RWPE2 (cell line): ENCODE measurements around the gene PTPRN2.
"Not testable (repeated sequence)": the region's sequence is repeated elsewhere in the genome, so short reads cannot be mapped to it uniquely, and the experiment has no call there.

ENCODE experiments used
- ATAC-seq: fragments of 200-7000 bp; cut with Tn5 transposase; 3 replicates; pipeline ENCODE4 v1.9.1; 2021; ENCODE audit warnings: low read depth
- DNase-seq: peaks from one replicate; pipeline ENCODE4 v3.0.0-alpha.2; 2020; ENCODE audit warnings: low spot score
- H3K27ac ChIP-seq: fragments of 450-650 bp; 2 replicates; pipeline ENCODE4 v1.5.1; 2017; ENCODE audit warnings: mild to moderate bottlenecking; ENCODE audit not compliant: poor library complexity, severe bottlenecking
- H3K27me3 ChIP-seq: fragments of 250-450 bp; sonication (Bioruptor Pico); 2 replicates; pipeline ENCODE4 v1.5.1; 2021; ENCODE audit warnings: mild to moderate bottlenecking, moderate library complexity; ENCODE audit not compliant: insufficient read depth, poor library complexity, severe bottlenecking
- H3K36me3 ChIP-seq: fragments of 250-450 bp; sonication (Bioruptor Pico); 2 replicates; pipeline ENCODE4 v1.5.1; 2020; ENCODE audit warnings: low read depth, mild to moderate bottlenecking, moderate library complexity
- H3K4me1 ChIP-seq: fragments of 250-450 bp; sonication (Bioruptor Pico); 2 replicates; pipeline ENCODE4 v1.5.1; 2021; ENCODE audit warnings: mild to moderate bottlenecking, moderate library complexity; ENCODE audit not compliant: insufficient read depth, poor library complexity, severe bottlenecking
- H3K4me3 ChIP-seq: fragments of 250-450 bp; sonication (Bioruptor Pico); 2 replicates; pipeline ENCODE4 v1.5.1; 2021; ENCODE audit warnings: mild to moderate bottlenecking, moderate library complexity; ENCODE audit not compliant: severe bottlenecking
- H3K9me3 ChIP-seq: fragments of 250-450 bp; sonication (Bioruptor Pico); 2 replicates; pipeline ENCODE4 v1.5.1; 2021; ENCODE audit warnings: mild to moderate bottlenecking, moderate library complexity; ENCODE audit not compliant: severe bottlenecking
- TF ChIP-seq, protein P1 (sequence below): fragments of 450-650 bp; IDR thresholded peaks from one replicate; pipeline ENCODE4 v1.5.1; 2017; ENCODE audit warnings: mild to moderate bottlenecking, moderate library complexity; ENCODE audit not compliant: poor library complexity, severe bottlenecking

Gene PTPRN2

DNA sequence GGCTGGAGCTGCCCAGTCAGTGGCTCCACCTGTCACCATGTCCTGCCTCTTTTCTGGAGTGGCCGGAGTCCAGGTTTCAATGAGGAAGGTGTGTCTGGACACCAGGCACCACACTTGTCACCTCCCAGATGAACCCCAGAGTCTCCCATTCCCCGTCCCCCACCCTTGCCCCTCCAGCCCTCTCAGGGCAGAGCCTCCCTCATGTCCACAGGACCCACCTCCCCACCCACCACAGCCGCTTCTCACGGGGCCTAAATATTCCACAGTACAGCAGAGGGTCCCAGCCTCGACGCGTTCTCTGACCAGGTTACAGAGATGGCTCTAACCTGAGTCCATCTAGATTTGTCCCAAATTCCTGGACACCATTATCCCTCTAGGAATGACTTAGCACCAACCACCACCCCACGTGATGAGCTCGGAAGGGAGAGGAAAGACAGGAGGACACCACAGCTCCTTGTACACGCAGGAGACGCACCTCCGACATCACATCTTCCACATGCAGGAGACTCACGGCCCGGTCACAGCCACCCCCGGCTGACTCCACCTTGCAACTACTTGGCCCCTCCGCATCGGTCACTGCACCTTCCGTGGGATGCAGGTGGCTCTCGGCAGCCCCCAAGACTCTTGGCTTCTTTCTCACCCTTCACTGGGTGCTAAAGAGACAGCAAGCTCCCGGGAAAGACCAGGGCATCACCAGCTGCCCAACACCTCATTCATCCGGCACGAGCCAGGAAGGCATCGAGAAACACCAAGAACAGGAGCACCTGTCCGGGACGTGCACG, 690.7 kb downstream of the PTPRN2 start:
- DNase-seq, result peak; percentile 57
- Histone ChIP-seq H3K36me3 (no peaks in the 10 kb centered on the region), H3K9me3 (peaks cover 2% of the 10 kb centered on the region), H3K4me3 (no peak overlapping the region), H3K27me3 (no peaks in the 10 kb centered on the region), H3K4me1 (no peaks in the 10 kb centered on the region), H3K27ac (no peak overlapping the region)
- TF ChIP-seq, protein P1, sequence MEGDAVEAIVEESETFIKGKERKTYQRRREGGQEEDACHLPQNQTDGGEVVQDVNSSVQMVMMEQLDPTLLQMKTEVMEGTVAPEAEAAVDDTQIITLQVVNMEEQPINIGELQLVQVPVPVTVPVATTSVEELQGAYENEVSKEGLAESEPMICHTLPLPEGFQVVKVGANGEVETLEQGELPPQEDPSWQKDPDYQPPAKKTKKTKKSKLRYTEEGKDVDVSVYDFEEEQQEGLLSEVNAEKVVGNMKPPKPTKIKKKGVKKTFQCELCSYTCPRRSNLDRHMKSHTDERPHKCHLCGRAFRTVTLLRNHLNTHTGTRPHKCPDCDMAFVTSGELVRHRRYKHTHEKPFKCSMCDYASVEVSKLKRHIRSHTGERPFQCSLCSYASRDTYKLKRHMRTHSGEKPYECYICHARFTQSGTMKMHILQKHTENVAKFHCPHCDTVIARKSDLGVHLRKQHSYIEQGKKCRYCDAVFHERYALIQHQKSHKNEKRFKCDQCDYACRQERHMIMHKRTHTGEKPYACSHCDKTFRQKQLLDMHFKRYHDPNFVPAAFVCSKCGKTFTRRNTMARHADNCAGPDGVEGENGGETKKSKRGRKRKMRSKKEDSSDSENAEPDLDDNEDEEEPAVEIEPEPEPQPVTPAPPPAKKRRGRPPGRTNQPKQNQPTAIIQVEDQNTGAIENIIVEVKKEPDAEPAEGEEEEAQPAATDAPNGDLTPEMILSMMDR, result no peak
- no peak for ATAC-seq

DNA sequence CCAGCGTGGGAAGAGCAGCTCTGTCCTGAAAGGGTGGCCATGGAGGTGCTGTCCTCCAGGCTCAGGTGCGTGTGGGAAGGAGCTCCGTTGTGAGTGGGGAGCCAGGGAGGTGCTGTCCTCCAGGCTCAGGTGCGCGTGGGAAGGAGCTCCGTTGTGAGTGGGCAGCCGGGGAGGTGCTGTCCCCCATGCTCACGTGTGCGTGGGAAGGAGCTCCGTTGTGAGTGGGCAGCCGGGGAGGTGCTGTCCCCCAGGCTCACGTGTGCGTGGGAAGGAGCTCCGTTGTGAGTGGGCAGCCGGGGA, 691.3 kb downstream of the PTPRN2 start:
- not testable (repeated sequence) for H3K36me3 ChIP-seq, H3K4me1 ChIP-seq, ATAC-seq, H3K27ac ChIP-seq, H3K27me3 ChIP-seq, H3K9me3 ChIP-seq, H3K4me3 ChIP-seq
- peak; percentile 23 for DNase-seq

DNA sequence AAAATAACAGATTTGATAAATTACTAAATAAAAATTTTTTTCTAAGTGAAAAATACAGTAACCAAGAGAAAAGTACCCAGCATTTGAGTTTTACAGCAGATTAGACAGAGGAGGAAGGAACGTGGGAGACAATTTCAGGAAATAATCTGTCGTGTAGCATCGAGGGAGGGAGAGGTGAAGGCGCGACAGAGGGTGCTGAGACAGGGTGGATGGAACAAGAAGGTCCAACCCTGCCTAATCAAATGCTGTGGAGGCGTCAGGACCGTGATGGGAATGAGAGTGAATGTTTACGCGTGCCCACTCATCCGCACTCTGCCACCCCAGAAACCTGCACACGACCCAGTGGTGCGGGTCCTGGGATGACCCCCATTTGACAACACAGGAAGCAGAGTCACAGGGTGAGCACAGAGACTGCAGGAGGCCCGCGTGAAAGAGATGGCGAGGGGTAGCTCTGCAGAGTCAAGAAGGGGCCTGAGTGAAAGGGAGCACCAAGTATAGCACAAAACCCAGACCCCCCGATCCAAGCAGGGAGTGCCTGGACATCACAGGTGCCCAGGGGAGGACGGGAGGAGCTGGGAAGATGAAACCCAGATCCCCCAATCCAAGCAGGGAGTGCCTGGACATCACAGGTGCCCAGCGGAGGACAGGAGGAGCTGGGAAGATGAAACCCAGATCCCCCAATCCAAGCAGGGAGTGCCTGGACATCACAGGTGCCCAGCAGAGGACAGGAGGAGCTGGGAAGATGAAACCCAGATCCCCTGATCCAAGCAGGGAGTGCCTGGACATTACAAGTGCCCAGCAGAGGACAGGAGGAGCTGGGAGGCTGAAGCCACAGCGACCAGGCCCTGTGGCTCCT, 691.9 kb downstream of the PTPRN2 start:
- Histone ChIP-seq H3K4me1 (no peaks in the 10 kb centered on the region), H3K27me3 (no peaks in the 10 kb centered on the region), H3K36me3 (no peaks in the 10 kb centered on the region), H3K27ac (no peak overlapping the region), H3K9me3 (peaks cover 2% of the 10 kb centered on the region), H3K4me3 (no peak overlapping the region)
- TF ChIP-seq, protein P1, result no peak
- DNase-seq (peak; percentile 26), ATAC-seq (no peak)

DNA sequence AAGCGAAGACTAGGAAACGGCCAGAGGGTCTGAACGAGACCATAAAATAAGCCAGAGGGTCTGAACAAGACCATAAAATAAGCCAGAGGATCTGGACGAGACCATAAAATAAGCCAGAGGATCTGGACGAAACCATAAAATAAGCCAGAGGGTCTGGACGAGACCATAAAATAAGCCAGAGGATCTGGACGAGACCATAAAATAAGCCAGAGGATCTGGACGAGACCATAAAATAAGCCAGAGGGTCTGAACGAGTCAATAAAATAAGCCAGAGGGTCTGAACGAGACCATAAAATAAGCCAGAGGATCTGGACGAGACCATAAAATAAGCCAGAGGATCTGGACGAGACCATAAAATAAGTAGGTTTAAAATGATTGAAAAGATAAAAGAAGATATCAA, 692.5 kb downstream of the PTPRN2 start:
- DNase-seq, H3K27ac ChIP-seq, H3K4me3 ChIP-seq, H3K9me3 ChIP-seq, H3K36me3 ChIP-seq, H3K27me3 ChIP-seq, H3K4me1 ChIP-seq, ATAC-seq: not testable (repeated sequence)

DNA sequence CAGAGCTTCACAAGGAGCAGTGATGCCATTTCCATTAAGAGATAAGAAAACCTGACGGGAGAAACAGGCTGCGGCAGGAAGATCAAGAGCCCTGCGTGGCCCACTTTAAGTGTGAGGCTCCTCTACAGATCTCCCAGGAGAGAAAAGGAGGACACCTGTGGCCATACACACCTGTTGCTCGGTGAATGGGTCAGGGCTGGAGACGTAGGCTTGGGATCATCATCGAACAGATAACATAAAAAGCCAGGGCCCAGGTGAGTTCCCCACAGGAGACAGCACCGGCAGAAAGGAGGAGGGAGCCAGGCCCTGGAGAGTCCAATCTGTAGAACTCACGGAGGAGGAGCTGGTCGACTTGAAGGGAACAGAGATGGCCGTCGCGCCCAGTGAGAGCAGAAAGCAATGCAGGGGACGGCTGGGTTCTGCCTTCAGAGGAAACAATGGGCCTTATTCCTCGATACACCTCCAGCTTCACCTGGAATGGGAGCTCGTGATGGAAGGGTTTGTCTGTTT, 694.0 kb downstream of the PTPRN2 start:
- Histone ChIP-seq H3K27me3 (no peaks in the 10 kb centered on the region), H3K9me3 (no peaks in the 10 kb centered on the region), H3K27ac (no peak overlapping the region), H3K4me3 (no peak overlapping the region), H3K36me3 (no peaks in the 10 kb centered on the region), H3K4me1 (no peaks in the 10 kb centered on the region)
- no peak for ATAC-seq
- TF ChIP-seq, protein P1, result no peak
- peak; percentile 35 for DNase-seq
